ENCODE data around the gene POGZ. TPM values are rescaled to one million over a fixed set of nuclear protein-coding genes. Genes with fewer than 3 reads are reported as not detected.

The POGZ gene
- total RNA-seq, 1 experiment from 2014 or later = 102 TPM

DNA sequence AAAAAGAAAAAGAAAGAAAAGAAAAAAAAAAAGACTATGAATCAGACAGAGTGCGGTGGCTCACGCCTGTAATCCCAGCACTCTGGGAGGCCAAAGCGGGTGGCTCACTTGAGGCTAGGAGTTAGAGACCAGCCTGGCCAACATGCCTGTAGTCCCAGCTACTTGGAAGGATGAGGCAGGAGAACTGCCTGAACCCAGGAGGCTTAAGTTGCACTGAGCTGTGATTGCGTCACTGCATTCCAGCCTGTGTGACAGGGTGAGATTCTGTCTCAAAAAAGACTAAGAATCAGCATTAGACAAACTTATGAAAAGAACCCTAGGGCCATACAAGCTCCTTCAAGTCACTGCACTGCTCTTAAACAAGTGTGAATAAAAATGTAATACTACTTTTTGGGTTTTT, 43.1 kb downstream of the POGZ start:
- no peak overlapping the region for H3K56ac ChIP-seq (ENCODE audit: insufficient read length, low read depth, low read length)
- H4K8ac ChIP-seq (replicated peaks; ENCODE audit: insufficient read length, low read depth, low read length) = no peak overlapping the region
- no peaks in the 10 kb centered on the region for H3K9me3 Mint-ChIP-seq
- no peak overlapping the region for H2BK5ac ChIP-seq (ENCODE audit: insufficient read length, low read length)
- H3K27ac ChIP-seq (ENCODE audit: insufficient read length, low read depth, low read length) = no peak overlapping the region
- H3K79me1 ChIP-seq (ENCODE audit: insufficient read depth, low read depth, low read length, poor library complexity, severe bottlenecking) = no peaks in the 10 kb centered on the region
- no peaks in the 10 kb centered on the region for H3K27me3 Mint-ChIP-seq (ENCODE audit: low read depth)
- no peaks in the 10 kb centered on the region for H3K9me3 ChIP-seq (ENCODE audit: control insufficient read depth, low read depth, low read length)
- H3K9ac ChIP-seq (ENCODE audit: extremely low read depth, insufficient read length, low read length) = no peak overlapping the region
- no peak for TF ChIP-seq CTCF (conservative IDR thresholded peaks at IDR 0.05)
- no peak overlapping the region for H2BK15ac ChIP-seq (ENCODE audit: low read depth, low read length)
- no peaks in the 10 kb centered on the region for H4K20me1 ChIP-seq (ENCODE audit: control insufficient read depth, insufficient read depth, insufficient read length)
- no peak overlapping the region for H4K91ac ChIP-seq (ENCODE audit: insufficient read length, low read depth, low read length)
- DNase-seq = no peak
- H3K27me3 ChIP-seq (ENCODE audit: insufficient read depth, low read length) = no peaks in the 10 kb centered on the region
- H3K4me2 ChIP-seq (ENCODE audit: insufficient read depth, insufficient read length, low read length) = no peak overlapping the region
- H3K4me1 Mint-ChIP-seq = no peaks in the 10 kb centered on the region
- no peak overlapping the region for H3K23ac ChIP-seq (ENCODE audit: insufficient read length, low read depth, low read length)
- H3K18ac ChIP-seq (ENCODE audit: insufficient read length, low read depth, low read length) = no peak overlapping the region
- H4K5ac ChIP-seq (ENCODE audit: insufficient read length, low read depth, low read length) = no peak overlapping the region
- H3K4me3 Mint-ChIP-seq = no peak overlapping the region
- no peak overlapping the region for H2BK20ac ChIP-seq (ENCODE audit: low read depth, low read length, poor library complexity, severe bottlenecking)
- no peaks in the 10 kb centered on the region for H3K4me1 ChIP-seq (ENCODE audit: insufficient read depth, low read length)
- H3K4ac ChIP-seq (ENCODE audit: low read depth, low read length) = no peak overlapping the region
- no peaks in the 10 kb centered on the region for H3K23me2 ChIP-seq (ENCODE audit: insufficient read length, low read depth, low read length, poor library complexity, severe bottlenecking)
- H2BK120ac ChIP-seq (ENCODE audit: low read depth, low read length, poor library complexity, severe bottlenecking) = no peak overlapping the region
- H2BK12ac ChIP-seq (ENCODE audit: insufficient read length, low read depth, low read length) = no peak overlapping the region
- H2AK5ac ChIP-seq (ENCODE audit: insufficient read length, low read length) = no peak overlapping the region
- no peak overlapping the region for H3T11ph ChIP-seq (ENCODE audit: low read length)
- no CpG with 5 or more reads among the region's 4 CpGs for WGBS (ENCODE audit: extremely low coverage, insufficient read length, low lambda C conversion rate)
- H3K27ac Mint-ChIP-seq = no peak overlapping the region; a peak in 1 of 7 replicates
- H3K14ac ChIP-seq (ENCODE audit: insufficient read depth, low read length) = no peak overlapping the region
- no peak overlapping the region for H2AFZ ChIP-seq (ENCODE audit: low read length)
- peaks cover 28 to 83% (median 78%) of the 10 kb centered on the region in 3 experiments; a peak in 6 of 7 replicates for H3K36me3 Mint-ChIP-seq (ENCODE audit: insufficient read depth in 1 of 3, low read depth in 3 of 3)
- no peaks in the 10 kb centered on the region for H3K79me2 ChIP-seq (ENCODE audit: insufficient read depth, low read length)

Data from H9 (cell line).